Effector memory CD8-positive, alpha-beta T cell (primary cell): ENCODE measurements around the gene RNF40.
"Not testable (repeated sequence)": the region's sequence is repeated elsewhere in the genome, so short reads cannot be mapped to it uniquely, and the experiment has no call there.

ENCODE experiments used
- ATAC-seq: fragments of 150-1000 bp; cut with Tn5 transposase; replicated peaks from 2 replicates; pipeline ENCODE4 v1.10.0; 2021; ENCODE audit warnings: mild to moderate bottlenecking, moderate library complexity
- DNase-seq, 3 experiments: peaks; one replicate each; pipeline ENCODE4 v3.0.0; 2021
- H3K27ac Mint-ChIP-seq, 2 donors: one replicate each; pipeline ENCODE4 v1.8.0; 2022; ENCODE audit warnings: mild to moderate bottlenecking in 2 of 2, mixed read lengths in 2 of 2, moderate library complexity in 2 of 2
- H3K27me3 Mint-ChIP-seq, 2 donors: one replicate each; pipeline ENCODE4 v1.8.0; 2022; ENCODE audit warnings: mixed read lengths in 2 of 2
- H3K36me3 Mint-ChIP-seq: one replicate; pipeline ENCODE4 v1.8.0; 2022; ENCODE audit warnings: mild to moderate bottlenecking, moderate library complexity, mixed read lengths; ENCODE audit not compliant: insufficient read depth
- H3K4me1 Mint-ChIP-seq, 2 donors: one replicate each; pipeline ENCODE4 v1.8.0; 2022; ENCODE audit warnings: low read depth in 2 of 2, mixed read lengths in 2 of 2
- H3K4me3 Mint-ChIP-seq, 2 donors: one replicate each; pipeline ENCODE4 v1.8.0; 2022; ENCODE audit warnings: mild to moderate bottlenecking in 2 of 2, mixed read lengths in 2 of 2, moderate library complexity in 2 of 2
- H3K9me3 Mint-ChIP-seq, 2 donors: one replicate each; pipeline ENCODE4 v1.8.0; 2022; ENCODE audit warnings: mixed read lengths in 2 of 2

Gene RNF40

GRCh38 chr16:30786115-30786935 is 24.2 kb downstream of the RNF40 start:
- H3K27me3 Mint-ChIP-seq = peaks cover 14 to 20% of the 10 kb centered on the region in 2 donors
- DNase-seq (no peak), ATAC-seq (peak; percentile 54)
- H3K4me3 Mint-ChIP-seq = peak overlapping the region; percentile 83 to 88
- H3K36me3 Mint-ChIP-seq = no peaks in the 10 kb centered on the region
- H3K4me1 Mint-ChIP-seq = peaks cover 5 to 8% of the 10 kb centered on the region in 2 donors
- no peak overlapping the region for H3K27ac Mint-ChIP-seq
- H3K9me3 Mint-ChIP-seq = no peaks in the 10 kb centered on the region

DNA sequence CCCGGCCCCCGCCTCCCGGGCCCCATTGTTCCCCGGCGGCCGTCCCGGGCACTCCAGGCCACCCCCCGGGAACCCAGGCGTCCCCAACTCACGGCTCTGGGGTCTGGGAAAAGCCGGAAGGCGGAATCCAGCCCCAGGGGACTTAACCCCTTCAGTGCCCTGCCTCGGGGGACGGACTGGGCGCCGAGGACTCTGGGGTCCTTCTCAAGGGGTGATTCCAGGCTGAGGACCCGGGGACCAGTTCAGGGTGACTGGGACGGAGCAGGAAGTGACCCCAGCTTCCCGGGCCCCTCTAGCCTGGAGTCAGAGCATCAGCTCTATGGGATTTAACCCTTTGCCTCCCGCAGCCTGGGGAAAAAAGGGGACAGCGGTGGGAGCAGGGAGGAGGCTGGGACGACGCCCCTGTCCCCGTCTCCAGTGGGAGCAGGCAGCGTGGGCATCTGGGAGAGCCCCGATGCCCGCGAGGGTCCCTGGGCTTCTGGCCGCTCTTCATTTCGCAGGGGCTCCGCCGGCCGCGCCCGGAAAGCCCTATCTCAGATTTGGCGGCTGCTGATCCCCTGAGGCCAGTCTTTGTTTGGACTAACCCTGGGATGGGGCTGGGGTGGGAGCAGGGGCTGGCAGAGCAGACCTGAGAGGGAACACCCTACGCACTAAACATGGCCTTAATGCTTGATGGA is 25.0 kb downstream of the RNF40 start, which contains the start of gene ZNF629:
Gene ZNF629, minus strand, starts transcription at position 270 of the 677 bp plus-strand sequence. CDS start 2,723 bp downstream, outside the sequence.
- Mint-ChIP-seq H3K4me3 (peak within 1 kb of the TSS; percentile 83 to 88), H3K27me3 (peaks cover 14 to 20% of the 10 kb centered on the region in 2 donors), H3K4me1 (peaks cover 5 to 8% of the 10 kb centered on the region in 2 donors), H3K36me3 (no peaks in the 10 kb centered on the region), H3K9me3 (no peaks in the 10 kb centered on the region), H3K27ac (peak within 1 kb of the TSS; percentile 55 to 83)
- peak; percentile 43 for ATAC-seq
- DNase-seq = no peak

DNA sequence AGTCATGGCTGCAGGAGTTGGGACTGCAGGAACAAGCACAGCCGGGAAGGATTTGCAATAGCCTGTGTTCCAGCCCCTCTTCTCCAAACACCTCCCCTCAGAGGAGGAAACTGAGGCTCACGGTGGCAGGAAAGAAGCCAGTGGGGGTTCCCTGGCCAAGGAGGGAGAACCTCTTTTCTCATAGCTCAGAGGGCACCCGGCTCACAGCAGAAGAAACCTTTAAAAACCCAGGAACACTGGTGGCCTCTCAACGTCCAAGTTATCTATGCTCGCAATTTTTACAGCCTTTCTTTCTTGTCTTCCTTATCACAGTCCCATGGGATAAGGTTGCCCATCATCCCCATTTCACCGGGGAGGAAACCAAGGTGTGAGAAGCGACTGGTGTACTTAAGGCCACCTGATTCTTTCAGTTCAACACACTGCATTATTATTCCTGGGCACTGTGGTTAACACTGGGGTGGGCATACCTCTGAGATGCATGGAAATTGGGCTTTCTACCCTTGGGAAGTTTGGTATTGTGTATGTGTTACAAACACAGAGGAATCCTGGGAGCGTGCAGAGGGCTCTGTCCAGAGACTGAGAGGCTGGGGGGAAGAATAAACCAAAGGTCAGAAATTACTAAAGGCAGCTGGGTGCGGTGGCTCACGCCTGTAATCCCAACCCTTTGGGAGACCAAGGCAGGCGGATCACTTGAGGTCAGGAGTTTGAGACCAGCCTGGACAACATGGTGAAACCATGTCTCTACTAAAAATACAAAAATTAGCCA is 25.7 kb downstream of the RNF40 start:
- peaks cover 5 to 8% of the 10 kb centered on the region in 2 donors for H3K4me1 Mint-ChIP-seq
- ATAC-seq = no peak
- H3K27me3 Mint-ChIP-seq = peaks cover 14 to 20% of the 10 kb centered on the region in 2 donors
- no peaks in the 10 kb centered on the region for H3K36me3 Mint-ChIP-seq
- H3K9me3 Mint-ChIP-seq = no peaks in the 10 kb centered on the region
- DNase-seq = no peak
- no peak overlapping the region for H3K27ac Mint-ChIP-seq
- peak overlapping the region; percentile 83 to 88 for H3K4me3 Mint-ChIP-seq

- H3K9me3 Mint-ChIP-seq = no peaks in the 10 kb centered on the region
- no peaks in the 10 kb centered on the region for H3K4me1 Mint-ChIP-seq
- no peak for ATAC-seq
- H3K36me3 Mint-ChIP-seq = no peaks in the 10 kb centered on the region
- no peak overlapping the region for H3K4me3 Mint-ChIP-seq
- DNase-seq = no peak
- H3K27ac Mint-ChIP-seq = no peak overlapping the region
- peaks cover 0 to 2% of the 10 kb centered on the region in 2 donors for H3K27me3 Mint-ChIP-seq
Measured at GRCh38 chr16:30793508-30794069, 31.5 kb downstream of the RNF40 start.

DNA sequence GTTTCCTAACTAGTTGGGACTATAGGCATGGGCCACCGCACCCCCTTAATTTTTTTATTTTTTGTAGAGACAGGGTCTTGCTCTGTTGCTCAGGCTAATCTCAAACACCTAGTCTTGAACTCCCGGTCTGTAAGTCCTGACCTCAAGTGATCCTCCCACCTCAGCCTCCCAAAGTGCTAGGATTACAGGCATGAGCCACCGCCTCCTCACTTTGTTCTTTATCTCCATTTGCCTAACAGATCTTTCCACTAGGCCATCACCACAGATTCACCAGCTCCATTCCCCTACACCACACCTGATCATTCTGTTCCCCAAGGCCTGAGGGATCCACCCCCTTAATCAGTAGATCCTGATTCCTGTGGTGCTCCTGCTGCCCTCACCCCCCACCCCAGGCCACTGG is 32.5 kb downstream of the RNF40 start:
- Mint-ChIP-seq H3K27ac (no peak overlapping the region), H3K9me3 (no peaks in the 10 kb centered on the region), H3K36me3 (no peaks in the 10 kb centered on the region), H3K4me1 (no peaks in the 10 kb centered on the region), H3K27me3 (no peaks in the 10 kb centered on the region), H3K4me3 (no peak overlapping the region)
- no peak for ATAC-seq
- DNase-seq = no peak

- no peak overlapping the region for H3K27ac Mint-ChIP-seq
- no peaks in the 10 kb centered on the region for H3K36me3 Mint-ChIP-seq
- no peak overlapping the region for H3K4me3 Mint-ChIP-seq
- ATAC-seq (no peak), DNase-seq (no peak)
- H3K9me3 Mint-ChIP-seq = no peaks in the 10 kb centered on the region
- H3K4me1 Mint-ChIP-seq = no peaks in the 10 kb centered on the region
- H3K27me3 Mint-ChIP-seq = no peaks in the 10 kb centered on the region
Measured at GRCh38 chr16:30797670-30798309, 35.7 kb downstream of the RNF40 start.

- DNase-seq (no peak), ATAC-seq (no peak)
- Mint-ChIP-seq H3K27ac (peak overlapping the region in 1 of 2 donors; percentile 83), H3K4me1 (peaks cover 6 to 16% of the 10 kb centered on the region in 2 donors), H3K9me3 (no peaks in the 10 kb centered on the region), H3K27me3 (peaks cover 9% of the 10 kb centered on the region in 2 donors), H3K36me3 (peaks cover 3% of the 10 kb centered on the region), H3K4me3 (no peak overlapping the region)
Measured at GRCh38 chr16:30802936-30803335, 40.8 kb downstream of the RNF40 start.

DNA sequence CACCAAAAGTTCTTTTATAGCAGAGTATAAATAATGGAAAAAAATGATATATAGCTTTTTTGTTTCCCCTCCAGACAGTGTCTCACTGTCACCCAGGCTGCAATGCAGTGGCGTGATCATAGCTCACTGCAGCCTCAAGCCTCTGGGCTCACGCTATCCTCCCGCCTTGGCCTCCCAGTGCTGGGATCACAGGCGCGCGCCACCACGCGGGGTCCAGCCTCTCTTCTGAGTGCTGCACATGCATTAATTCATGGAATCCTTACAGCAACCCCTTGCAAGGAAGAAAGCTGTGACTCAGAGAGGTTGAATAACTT is 42.9 kb downstream of the RNF40 start:
- Mint-ChIP-seq H3K27me3 (peaks cover 9 to 14% of the 10 kb centered on the region in 2 donors), H3K4me1 (peaks cover 6 to 16% of the 10 kb centered on the region in 2 donors), H3K9me3 (no peaks in the 10 kb centered on the region), H3K4me3 (peak overlapping the region; percentile 75 to 79), H3K36me3 (peaks cover 3% of the 10 kb centered on the region), H3K27ac (peak overlapping the region; percentile 55 to 67)
- DNase-seq (no peak), ATAC-seq (peak; percentile 28)

- H3K9me3 Mint-ChIP-seq = no peaks in the 10 kb centered on the region
- peaks cover 6 to 16% of the 10 kb centered on the region in 2 donors for H3K4me1 Mint-ChIP-seq
- DNase-seq = peak; percentile 26 to 41 (median 34)
- peak overlapping the region; percentile 75 to 79 for H3K4me3 Mint-ChIP-seq
- H3K36me3 Mint-ChIP-seq = peaks cover 3% of the 10 kb centered on the region
- peaks cover 9 to 14% of the 10 kb centered on the region in 2 donors for H3K27me3 Mint-ChIP-seq
- ATAC-seq = peak; percentile 91
- H3K27ac Mint-ChIP-seq = peak overlapping the region; percentile 55 to 90
Measured at GRCh38 chr16:30805370-30806169, 43.4 kb downstream of the RNF40 start.

DNA sequence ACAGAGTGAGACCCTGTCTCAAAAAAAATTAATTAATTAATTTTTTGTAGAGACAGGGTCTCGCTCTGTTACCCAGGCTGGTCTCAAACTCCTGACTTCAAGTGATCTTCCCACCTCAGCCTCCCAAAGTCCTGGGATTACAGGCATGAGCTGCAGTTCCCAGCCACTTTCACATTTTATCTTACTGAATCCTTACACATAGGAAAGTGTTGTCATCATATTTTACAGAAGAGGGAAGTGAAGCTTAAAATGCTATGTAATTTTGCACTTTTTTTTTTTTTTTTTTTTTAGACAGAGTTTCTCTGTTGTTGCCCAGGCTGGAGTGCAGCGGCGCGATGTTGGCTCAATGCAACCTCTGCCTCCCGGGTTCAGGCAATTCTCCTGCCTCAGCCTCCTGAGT is 46.0 kb downstream of the RNF40 start:
- Mint-ChIP-seq H3K27ac (no peak overlapping the region), H3K27me3 (peaks cover 9 to 14% of the 10 kb centered on the region in 2 donors), H3K4me3 (no peak overlapping the region), H3K36me3 (peaks cover 3% of the 10 kb centered on the region), H3K4me1 (peaks cover 6 to 13% of the 10 kb centered on the region in 2 donors), H3K9me3 (no peaks in the 10 kb centered on the region)
- ATAC-seq = no peak
- no peak for DNase-seq

DNA sequence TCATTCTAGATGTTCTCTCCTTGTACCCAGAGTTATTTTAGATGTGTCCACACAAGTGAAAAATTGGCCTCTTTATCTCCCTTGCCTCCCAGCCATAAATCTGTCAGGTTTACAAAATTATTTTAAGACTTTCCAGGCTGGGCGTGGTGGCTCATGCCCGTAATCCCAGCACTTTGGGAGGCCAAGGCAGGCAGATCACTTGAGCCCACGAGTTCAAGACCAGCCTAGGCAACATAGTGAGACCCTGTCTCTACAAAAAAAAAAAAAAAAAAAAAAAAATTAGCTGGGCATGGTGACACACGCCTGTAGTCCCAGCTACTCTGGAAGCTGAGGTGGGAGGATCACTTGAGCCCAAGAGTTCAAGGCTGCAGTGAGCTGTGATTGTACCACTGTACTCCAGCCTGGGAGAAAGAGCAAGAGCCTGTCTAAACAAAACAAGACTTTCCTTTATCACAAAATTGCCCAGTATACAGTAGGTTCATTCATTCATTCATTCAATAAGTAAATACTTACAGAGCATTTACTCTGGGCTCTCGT is 46.8 kb downstream of the RNF40 start:
- not testable (repeated sequence) for H3K9me3 Mint-ChIP-seq, H3K4me3 Mint-ChIP-seq, H3K27ac Mint-ChIP-seq, DNase-seq, ATAC-seq, H3K36me3 Mint-ChIP-seq
- Mint-ChIP-seq H3K4me1 (peaks cover 11 to 17% of the 10 kb centered on the region in 2 donors), H3K27me3 (peaks cover 9 to 14% of the 10 kb centered on the region in 2 donors)

GRCh38 chr16:30809675-30810074 is 47.6 kb downstream of the RNF40 start:
- H3K36me3 Mint-ChIP-seq, ATAC-seq, H3K9me3 Mint-ChIP-seq, H3K4me3 Mint-ChIP-seq, H3K27ac Mint-ChIP-seq, DNase-seq: not testable (repeated sequence)
- Mint-ChIP-seq H3K4me1 (peaks cover 15 to 20% of the 10 kb centered on the region in 2 donors), H3K27me3 (peaks cover 9 to 14% of the 10 kb centered on the region in 2 donors)
